ENCODE data around the gene KANK4. TPM values are rescaled to one million over a fixed set of nuclear protein-coding genes. Genes with fewer than 3 reads are reported as not detected.
A peak's percentile ranks its signal among the peaks of the same experiment; 100 is the strongest.

The KANK4 gene
- 10.1 TPM for total RNA-seq

DNA sequence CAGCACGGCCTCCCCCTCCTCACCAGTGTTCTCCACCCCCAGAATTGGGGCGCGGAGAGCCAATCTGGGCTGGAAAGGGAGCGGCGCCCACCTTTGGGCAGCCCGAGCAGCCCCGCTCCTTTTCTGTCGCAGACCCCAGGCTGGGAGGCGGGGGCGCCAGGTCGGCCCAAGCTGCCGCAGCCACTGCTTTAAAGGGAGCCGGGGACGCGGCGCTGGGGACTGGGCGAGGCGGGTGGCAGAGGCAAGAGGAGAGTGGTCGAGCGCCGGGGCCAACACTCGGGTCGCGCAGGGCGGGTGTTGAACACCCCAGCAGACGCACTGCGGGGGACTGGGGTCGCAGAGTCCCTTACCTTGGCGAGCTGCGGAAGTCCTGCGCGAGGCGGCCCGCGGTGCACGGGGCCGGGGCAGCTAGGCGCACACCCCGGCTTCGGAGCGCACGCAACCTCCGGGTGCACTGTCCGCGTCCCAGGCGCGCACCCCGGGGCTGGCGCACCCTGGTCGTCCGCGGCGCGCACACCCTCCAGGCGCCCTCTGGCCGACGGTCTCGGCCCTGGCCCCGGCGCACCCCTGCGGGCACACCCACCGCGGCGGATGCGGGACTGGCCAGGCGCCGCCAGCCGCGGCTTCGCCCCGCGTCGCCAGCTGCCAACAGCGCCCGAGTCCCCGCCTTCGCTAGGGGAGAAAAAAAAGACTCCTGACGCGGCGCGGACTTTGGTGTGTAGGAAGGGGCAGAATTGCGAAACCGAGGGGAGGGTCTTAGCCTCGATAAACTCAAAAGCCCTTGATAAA lies at the start of gene KANK4:
Gene KANK4, minus strand, starts transcription at position 679 of the 789 bp plus-strand sequence. CDS start 37,870 bp downstream, outside the sequence.
- no peak for DNase-seq

DNA sequence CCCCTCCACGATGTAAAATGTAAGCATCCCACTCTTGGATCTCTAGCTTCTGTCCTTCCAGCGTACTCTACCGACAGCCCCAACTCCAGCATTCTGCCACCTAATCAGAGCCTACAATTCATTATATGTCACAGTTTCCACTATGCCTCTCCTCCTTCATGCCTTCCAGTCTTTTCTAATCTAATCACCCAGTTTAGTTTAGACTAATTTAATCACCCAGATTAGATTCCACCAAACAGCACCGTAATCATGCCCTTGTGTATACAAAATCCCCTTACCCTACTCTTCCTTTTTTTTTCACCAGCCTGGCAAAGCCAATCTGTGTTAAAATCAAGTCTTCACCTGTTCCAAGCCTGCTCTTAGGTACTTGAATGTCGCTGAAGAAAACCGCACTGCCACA lies 49.8 kb upstream of the KANK4 start:
- no peak for DNase-seq

DNA sequence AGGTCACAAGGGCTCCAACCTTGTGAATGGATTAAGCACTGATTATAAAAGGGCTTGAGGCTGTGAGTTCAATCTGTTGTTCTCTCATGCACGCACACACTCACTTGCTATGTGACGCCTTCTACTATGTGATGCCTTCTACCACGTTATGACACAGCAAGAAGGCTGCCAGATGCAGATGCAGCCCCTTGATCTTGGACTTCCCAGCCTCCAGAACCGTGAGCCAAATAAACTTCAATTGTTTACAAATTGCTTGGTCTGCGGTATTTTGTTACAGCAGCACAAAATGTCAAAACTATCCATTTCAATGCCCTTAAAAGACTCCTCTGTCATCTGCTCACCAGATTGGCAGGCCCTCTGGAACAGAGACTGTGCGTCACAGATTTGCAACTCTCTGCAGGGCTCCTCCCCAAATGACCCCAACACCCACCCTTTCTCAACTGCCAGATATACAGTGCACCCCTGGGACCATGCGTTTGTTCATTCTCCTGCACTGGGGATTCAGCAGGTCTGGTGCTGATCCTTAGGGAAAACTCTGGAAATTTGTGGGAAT lies 47.8 kb upstream of the KANK4 start:
- peak; percentile 51 for DNase-seq

DNA sequence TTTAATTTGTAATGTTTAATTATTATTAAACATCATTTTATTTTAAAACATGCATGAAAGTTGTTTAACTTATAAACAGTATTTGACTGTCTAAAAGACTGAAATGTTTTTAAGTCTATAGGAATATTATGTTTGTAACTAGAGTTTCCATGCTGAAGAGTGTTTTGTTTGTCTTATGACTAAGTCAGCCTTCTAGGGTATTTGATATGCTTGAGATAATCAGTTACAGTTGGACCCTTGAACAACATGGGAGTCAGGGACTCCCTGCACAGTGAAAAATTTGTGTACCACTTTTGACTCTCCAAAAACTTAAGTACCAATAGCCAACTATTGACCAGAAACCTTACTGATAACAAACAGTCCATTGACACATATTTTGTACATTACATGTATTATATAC lies 45.5 kb upstream of the KANK4 start:
- no peak for DNase-seq

DNA sequence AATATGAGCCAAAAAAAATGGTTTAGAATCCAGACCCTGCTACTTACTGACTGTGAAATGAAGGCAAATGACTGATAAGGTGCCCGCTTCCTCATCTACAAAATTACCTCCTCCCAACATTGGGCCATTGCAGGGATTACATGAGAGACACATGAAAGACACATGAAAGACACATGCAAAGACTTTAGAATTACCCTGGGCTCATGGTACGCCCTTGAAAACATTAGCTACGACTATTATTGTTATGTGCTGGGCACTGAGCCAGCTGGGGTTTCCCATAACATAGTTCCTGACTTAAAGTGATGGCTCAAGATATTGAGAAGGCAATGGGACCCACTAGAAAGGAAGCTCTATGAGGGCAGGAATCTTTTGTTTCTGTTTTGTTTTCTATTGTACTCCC lies 43.7 kb upstream of the KANK4 start:
- no peak for DNase-seq

DNA sequence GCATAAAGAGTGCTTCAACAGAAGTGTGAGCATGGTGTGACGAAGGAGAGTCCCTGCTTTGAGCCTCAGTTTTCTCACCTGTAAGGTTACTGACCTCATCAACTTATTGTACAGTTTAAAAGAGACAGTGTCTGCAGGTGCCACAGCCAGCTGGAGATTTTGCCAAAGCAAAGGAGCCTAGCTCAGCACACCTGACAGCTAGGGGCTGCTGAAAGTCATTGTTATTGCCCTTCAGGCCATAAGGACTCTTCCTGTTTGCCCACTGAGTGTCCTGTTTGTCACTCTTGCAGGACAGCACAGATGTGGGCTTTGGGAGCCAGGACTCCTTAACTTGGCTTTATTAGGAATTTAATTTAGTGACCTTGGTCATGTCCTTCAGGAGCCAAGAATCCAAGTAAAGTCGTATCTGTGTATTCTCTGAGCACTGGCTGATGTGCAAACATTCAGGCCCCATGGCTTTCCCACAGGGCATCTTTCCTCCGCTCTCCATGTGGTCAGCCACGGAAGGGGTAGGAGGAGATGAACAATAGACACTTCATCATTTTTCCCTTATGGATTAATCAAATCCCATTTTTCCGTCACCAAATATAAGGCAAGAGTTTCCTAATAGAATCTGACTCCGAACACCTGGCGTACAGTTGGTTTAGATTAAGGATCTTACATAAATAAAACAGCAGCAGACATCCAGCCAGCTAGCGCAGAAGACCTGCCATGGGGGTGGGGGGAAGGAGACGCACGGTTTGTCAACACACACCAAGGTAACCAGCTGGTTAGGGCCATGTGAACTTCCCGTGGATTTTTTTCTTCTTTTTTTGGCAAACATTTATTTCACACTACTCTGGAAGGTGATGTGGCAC lies 43.1 kb upstream of the KANK4 start:
- DNase-seq: no peak

DNA sequence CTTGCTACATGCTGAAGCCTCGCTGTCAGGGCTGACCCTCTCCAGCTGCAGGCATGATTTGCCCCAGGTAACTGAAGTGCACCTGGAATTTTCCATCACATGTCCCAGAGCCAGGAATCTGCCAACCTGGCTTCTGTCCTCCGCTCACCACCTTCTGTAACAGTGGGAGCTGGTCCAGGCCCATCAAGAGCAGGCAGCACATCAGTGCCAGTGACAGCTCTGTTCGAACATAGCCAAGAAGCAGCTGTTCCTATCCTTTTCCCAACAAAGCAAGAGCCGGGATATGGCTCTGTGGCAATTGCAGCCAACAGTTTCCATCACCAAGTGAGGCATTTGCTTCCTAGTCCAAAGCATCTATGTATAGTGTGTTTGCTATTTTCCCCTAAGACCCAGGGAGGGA lies 42.2 kb upstream of the KANK4 start:
- DNase-seq: no peak

DNA sequence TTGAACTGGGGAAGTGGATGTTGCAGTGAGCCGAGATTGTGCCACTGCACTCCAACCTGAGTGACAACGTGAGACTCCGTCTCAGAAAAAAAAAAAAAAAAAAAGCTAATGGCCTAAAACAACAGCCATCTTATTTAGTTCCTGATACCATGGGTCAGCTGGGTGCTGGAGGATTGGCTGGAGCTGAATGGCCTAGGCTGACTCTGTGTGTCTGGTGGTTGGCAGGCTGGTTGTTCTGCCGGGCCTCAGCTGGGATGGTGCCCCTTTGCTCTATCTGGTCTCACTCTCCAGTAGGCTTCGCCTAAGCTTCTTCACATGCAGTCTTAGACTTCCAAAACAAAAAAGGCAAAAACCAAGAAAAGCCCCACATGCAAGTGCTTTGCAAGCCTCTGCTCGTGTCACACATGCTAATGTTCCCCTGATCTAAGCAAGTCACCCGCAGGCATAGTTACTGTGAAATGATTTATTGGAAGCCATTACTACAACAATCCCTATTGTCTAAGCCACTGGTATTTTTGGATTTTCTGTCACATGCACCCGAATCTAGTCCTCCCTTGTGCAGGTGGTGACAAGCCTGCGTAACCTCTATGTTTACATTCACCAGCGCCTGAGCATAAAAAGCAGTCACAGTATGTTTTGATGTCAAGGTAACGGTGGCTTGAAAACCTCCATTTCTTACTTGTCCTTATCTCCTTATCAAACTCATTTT lies 39.6 kb upstream of the KANK4 start:
- peak; percentile 56 for DNase-seq

DNA sequence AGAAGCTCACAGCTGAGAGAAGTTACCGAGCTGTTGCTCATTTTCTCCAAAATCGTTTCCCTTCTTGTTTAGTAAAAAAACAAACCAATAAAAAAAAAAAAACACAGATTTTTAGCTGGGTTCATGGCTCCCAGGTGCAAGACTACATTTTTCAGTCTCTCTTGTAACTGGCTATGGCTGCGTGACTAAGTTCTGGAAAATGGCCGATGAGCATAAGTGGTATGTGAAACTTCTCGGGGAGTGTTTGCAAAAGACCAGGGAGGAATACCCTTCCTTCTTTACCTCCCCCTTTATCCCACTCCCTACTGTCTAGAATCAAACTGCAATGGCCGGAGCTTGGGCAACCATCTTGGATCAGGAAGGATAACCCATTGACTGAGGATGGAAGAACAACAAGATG lies 38.7 kb upstream of the KANK4 start:
- no peak for DNase-seq

DNA sequence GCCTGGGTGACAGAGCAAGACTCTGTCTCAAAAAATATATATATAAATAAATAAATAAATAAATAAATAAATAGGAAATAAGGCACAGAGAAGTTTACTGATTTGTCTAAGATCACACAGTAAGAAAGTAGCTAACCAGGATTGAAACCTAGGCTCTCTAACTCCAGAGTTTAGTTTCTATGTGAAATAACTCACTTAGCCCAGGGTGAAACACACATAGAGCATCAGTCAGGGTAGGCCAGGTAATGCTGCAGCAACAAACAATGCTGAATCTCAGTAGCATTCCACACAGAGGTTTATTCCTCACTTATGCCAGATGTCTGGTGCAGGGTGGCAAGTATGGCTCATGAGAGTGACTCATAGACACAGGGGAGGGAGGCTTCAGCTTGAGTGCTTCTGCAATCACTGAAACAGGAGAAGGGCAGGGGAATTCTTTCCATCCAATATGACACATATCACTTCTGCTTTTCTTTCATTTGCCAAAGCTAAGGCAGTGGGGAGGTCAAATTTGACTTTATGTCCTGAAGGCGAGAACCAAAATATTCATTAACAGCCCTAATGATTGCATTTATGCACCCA lies 37.1 kb upstream of the KANK4 start:
- DNase-seq: no peak

DNA sequence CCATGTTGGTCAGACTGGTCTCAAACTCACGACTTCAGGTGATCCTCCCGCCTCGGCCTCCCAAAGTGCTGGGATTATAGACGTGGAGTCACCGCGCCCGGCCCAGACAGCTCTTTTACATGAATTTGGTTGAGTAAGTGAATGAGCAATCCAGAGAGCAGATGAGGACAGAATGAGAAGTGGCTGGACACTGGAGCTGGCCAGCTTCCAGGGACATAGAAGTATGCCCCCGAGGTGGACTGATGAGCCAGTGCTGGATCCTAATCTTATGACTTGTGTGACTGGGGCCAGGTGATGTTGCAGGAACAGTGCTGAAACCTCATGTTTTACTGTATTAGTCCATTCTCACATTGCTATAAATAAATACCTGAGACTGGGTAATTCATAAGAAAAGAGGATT lies 35.9 kb upstream of the KANK4 start:
- DNase-seq: no peak

DNA sequence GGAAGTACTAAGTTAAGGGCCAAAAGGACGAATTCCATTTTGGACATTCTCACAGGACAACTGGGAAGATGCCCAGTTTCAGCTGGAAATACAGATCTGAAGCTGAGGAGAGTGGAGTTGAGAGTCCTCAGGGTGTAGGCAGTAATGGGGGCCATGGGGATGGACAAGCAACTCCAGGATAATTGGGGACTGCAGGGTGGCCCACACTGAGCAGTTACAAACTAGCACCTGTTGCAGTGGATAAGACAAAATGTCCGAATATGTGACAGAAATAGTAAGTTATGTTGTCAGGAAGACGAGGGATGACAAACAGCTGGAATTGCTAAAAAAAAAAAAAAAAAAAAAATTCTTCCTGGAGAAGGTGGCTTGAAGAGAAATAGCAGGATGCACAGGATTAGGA lies 34.6 kb upstream of the KANK4 start:
- DNase-seq: no peak

DNA sequence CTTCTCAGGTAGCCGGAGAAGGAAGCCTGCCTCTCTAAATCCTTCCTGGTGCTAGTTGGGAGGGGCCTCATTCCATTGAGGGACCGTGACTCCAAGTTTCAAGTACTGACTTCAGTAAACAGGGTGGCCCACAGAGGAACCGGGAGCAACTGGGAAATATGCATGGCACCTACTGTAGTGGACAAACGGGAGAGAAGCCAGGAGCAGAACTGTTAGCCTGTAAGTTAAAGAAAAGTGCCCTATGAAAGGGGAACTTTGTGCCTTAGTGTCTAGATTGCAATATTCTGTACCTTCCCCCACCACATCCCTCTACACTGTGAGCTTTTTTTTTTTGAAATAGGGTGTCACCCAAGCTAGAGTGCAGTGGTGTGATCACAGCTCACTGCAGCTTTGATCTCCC lies 33.2 kb upstream of the KANK4 start:
- DNase-seq: no peak

DNA sequence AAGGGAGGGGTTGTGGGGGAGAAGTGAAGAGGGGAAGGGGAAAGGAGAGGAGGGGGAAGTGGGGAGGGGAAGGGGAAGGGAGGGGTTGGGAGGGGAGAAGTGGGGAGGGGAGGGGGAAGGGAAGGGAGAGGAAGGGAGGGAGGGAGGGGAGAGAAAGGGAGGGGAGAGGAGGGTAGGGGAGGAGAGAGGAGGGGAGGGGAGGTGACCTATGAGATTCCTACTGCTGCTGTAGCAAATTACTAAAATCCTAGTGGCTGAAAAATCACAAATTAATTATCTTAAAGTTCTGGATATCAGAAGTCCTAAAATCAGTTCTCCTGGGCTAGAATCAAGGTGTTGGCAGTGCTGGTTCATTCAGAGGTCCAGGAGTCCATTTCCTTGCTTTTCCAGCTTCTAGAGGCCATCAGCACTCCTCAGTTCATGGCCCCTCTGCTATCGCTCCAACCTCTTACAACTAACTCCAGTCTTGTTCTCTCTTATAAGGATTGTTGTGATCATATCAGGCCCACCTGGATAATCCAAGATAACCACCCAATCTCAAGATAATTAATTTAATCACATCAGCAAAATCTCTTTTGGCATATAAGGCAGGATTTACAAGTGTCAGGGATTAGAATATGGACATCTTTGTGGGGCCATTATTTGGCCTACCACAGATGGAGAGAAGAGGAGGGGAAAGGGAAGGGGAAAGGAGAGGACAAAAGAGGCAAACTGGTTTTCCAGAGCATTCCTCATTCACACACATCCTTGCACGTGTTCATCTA lies 30.4 kb upstream of the KANK4 start:
- no peak for DNase-seq

DNA sequence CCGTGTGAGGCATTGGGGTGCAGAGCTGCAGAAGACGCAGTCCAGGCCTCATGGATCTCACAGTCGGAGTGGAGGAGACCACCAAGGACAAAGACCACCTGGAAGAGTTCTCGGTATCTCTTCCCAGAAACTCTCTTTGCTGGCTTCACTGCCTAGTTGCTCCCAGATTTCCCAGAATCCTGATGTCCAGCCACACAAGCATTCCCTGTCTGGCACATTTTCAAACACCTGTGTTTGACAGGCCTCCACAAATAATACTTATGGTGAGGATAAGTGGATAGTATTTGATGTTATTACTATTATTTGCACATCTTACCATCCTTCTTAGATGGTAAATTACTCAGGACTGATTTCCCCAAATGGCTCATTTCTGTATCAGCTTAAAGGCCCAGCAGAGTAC lies 27.7 kb upstream of the KANK4 start:
- no peak for DNase-seq

DNA sequence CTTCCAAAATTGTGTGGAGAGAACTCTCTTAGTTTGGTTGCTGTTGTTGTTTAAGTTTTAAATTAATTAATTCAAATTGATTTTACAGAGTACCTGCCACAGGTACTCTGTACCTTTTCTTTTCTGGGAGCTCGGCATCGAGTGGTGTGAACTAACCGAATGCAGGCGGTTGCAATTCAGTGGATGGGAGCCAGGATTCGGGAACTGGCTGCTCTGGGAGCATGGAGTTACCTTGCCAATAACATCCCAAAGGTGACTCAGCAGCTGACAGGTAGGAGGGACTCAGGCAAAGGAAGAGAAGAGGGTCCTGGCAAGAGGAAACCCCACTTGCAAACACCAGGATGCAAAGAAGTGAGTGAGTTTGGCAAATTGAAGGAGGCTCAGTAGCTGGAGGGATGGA lies 24.7 kb upstream of the KANK4 start:
- DNase-seq: no peak

DNA sequence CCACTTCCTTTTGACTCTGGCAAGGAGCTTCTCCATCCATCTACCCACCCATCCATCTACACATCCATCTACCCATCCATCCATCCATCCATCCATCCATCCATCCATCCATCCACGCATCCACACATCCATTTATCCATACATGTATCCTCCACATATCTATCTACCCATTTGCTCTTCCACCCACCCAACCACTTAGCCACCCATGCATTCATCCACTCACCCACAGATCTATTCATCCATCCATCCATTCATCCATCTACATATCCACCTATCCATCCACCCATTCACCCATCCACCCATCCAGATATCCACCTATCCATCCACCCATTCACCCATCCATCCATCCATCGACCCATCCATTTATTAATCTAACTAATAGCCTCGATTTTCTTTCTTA lies 23.0 kb upstream of the KANK4 start:
- DNase-seq: no peak

DNA sequence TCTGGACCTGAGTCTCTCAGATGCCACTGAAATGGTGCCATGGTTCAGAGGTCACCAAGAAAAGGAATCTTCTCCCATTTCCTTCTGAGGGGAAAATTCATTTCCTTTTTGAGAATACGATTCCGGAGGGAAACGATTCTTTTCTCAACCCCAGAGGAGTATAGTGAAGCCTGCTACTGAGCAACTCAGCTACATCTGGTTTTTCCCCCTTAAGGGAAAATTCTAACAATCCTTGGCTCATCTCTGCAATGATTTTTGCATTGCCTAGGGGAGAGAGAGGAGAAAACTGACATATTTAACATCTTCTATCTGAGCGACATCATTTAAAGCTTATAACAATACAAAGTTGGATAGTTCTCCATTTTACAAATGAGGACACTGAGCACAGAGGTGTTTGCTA lies 22.4 kb upstream of the KANK4 start:
- peak; percentile 44 for DNase-seq

DNA sequence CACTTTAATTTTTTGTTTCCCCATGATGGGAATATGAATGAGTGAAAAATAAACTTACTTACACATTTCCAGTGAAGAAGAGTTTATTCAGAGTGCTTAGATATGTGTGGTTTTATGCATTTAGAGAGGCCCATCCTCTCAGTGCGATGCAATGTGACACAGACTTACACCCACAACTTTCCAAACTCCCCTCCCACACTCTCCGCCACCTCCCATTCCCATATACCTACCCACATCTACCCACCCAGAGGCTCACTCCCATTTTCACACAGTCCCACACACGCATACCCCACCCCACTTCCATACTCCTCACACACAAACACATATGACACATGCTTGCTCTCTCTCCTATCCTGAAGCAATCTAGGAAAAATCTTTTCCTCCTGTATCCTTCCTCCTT lies 21.9 kb upstream of the KANK4 start:
- DNase-seq: no peak

DNA sequence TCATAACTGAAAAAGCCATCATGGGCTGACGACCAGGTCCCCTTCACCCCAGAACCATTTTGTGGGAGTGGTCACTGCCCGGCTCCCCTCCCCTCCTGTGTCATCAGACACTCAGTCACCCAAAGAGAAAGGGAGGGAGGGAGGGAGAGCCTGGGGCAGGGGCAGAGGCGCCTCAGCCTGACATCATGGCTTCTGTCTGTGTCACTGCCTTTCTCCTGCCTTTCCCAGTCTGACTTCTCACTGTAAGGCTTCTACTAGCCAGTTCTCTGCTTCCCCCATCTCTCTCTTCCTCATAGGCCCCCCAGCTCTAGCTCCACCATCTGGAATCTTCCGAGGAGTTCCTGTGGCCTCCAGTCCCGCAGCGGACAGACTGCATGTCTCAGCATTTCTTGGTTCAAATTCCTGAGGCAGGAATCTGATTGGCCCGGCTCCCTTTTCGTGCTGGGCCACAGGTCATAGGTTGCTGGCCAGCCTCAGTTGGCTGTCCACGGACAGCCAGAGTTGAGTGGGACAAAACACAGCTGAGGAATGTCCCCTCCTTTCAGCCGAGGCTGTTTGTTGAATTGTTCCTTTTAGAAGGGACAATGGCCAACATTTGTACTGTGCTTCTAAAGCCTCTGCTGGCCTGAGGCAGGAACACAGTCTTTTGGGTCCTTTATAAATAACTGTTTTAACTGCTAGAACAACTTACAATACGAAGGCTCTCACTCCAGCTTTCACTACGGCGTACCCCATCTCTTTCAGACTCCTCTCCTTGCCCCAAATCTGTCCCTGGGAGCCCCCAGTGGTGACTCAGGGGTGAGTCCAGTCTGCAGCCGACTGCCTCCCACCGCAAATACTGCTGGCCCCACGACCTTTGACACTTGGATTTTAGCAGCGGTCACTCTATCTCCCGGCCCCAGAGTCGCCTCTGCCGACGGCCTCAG lies 18.7 kb upstream of the KANK4 start:
- peak; percentile 29 for DNase-seq
